GM20000 (cell line): ENCODE data around the gene MXRA7.
"Not testable (repeated sequence)": the region's sequence is repeated elsewhere in the genome, so short reads cannot be mapped to it uniquely, and the experiment has no call there.

ENCODE experiments used
- DNase-seq: peaks from one replicate; pipeline ENCODE4 v3.0.0; 2012; ENCODE audit warnings: low spot score
- TF ChIP-seq, protein P1 (sequence below): IDR thresholded peaks from 2 replicates; pipeline ENCODE4 v1.5.1; 2012; ENCODE audit warnings: mild to moderate bottlenecking, control low read depth; ENCODE audit errors: extremely low read depth, missing control alignments

MXRA7 gene

GRCh38 chr17:76718516-76718915 is 7.8 kb upstream of the MXRA7 start:
- DNase-seq: no peak
- TF ChIP-seq, protein P1, sequence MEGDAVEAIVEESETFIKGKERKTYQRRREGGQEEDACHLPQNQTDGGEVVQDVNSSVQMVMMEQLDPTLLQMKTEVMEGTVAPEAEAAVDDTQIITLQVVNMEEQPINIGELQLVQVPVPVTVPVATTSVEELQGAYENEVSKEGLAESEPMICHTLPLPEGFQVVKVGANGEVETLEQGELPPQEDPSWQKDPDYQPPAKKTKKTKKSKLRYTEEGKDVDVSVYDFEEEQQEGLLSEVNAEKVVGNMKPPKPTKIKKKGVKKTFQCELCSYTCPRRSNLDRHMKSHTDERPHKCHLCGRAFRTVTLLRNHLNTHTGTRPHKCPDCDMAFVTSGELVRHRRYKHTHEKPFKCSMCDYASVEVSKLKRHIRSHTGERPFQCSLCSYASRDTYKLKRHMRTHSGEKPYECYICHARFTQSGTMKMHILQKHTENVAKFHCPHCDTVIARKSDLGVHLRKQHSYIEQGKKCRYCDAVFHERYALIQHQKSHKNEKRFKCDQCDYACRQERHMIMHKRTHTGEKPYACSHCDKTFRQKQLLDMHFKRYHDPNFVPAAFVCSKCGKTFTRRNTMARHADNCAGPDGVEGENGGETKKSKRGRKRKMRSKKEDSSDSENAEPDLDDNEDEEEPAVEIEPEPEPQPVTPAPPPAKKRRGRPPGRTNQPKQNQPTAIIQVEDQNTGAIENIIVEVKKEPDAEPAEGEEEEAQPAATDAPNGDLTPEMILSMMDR: no peak

DNA sequence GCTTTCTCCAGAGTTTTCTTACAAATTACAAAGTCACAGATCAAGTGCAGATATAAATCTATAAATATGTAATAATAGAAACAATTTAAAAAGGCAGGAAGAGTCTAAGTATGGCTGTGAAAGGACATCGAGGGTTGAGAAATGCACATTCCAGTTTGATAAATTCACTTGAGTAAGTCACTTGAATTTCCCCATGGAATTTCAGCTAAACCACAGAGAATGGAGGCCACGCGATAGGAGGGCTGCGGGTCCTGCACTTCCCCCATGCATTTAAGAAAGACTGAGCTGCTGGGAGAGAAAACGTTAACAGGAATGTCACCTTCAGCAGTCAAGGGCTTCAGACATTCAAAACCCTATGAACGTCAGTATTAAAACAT is 6.1 kb upstream of the MXRA7 start:
- no peak for DNase-seq
- TF ChIP-seq, protein P1: no peak

DNA sequence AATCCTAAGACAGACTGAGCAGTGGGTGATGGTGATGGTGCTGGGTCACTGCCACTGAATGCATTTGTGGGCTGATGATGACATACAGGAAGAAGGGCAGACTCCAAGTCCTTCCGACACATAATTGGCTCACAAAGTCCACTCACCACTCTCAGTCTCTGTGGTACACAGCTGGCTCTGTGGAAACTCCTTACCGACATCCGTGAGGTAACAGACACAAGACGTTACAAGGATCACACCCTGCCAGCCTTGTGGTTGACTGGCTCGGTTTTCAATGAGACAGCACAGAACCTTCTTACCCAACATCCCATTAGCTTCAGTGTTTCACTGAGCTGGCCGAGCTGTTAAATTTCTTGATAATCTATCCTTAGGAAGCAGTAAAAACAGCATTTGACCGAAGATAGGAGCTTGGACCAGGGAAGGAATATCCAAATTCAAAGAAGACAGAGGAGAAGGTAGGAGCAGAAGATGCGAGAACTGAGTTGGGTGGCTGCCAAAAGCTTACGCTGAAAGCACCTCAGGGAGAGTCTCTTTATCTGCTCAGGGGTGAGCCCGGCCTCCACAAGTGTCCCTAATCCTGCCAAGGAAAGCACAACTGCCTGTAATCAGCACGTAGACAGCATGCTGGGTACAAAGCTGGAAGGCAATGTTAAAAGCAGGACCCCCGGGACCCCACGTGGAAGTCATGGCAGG is 5.5 kb upstream of the MXRA7 start:
- no peak for DNase-seq
- TF ChIP-seq, protein P1: no peak

GRCh38 chr17:76715496-76715830 is 4.7 kb upstream of the MXRA7 start:
- TF ChIP-seq, protein P1: no peak
- DNase-seq: no peak

DNA sequence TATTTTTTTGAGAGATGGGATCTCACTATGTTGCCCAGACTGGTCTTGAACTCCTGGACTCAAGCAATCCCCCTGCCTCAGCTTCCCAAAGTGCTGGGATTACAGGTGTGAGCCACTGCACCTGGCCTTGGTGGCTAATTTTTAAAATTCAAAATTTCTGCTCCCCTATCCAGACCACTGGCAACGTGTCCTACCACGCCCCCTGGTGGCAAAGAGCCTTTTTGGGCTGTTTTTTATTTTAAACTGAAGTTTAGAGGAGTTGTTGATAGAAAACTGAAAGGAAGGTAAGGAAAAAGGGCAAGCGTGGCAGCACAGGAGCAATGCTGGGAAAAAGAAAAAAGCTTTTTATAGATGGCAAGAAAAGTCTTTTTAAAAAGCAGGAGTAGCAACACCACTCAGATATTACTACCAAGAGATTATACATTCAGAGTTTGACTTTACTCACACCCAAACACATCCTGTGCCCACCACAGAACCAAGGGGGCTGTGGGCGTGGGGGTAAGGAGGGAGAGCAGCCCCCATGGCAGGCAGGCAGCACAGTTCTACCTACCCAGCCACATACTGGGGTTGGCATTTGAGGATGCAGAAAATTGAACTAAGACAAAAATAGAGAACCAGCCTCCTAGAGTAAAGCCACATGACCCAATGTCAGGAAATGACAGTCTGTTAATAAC is 4.2 kb upstream of the MXRA7 start:
- TF ChIP-seq, protein P1: peak; percentile 56
- DNase-seq: peak; percentile 70

DNA sequence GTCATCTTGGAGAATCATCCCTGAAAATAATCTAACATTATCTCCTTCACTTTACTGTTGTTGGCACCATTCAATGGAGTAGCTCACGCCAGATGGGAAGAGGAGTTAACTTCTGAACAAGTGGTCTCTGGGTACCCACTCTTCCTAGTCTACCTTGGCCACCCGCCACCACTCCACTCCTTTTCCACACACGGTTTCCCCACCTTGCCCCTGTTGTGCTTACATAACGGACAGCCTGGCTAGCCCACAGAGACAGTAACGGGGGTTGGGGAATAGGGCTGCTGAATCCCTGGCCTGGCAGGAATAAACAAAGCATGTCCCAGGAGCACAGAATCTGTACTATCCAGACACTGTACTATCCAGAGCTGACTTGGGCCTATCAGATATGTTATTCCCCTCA is 3.6 kb upstream of the MXRA7 start:
- TF ChIP-seq, protein P1: no peak
- no peak for DNase-seq

GRCh38 chr17:76713765-76714164 is 3.0 kb upstream of the MXRA7 start:
- TF ChIP-seq, protein P1: no peak
- DNase-seq: no peak

- not testable (repeated sequence) for DNase-seq
Measured at GRCh38 chr17:76712321-76712720, 1.6 kb upstream of the MXRA7 start.

GRCh38 chr17:76709951-76710862 is 558 bp downstream of the MXRA7 start:
- DNase-seq: not testable (repeated sequence)
